Measurements from ENCODE around the gene GAB1. TPM values are rescaled to one million over a fixed set of nuclear protein-coding genes. Genes with fewer than 3 reads are reported as not detected.
A peak's percentile ranks its signal among the peaks of the same experiment; 100 is the strongest.

GAB1 gene
- total RNA-seq, 1 donor, result 20.6 TPM

- no peaks in the 10 kb centered on the region for H3K27me3 ChIP-seq (ENCODE audit: insufficient read depth, low read length)
- peaks cover 63% of the 10 kb centered on the region for H3K79me2 ChIP-seq (ENCODE audit: insufficient read depth, low read length)
- H3K4me3 ChIP-seq (ENCODE audit: insufficient read depth, low read length), result no peak overlapping the region
- H3K4me2 ChIP-seq (ENCODE audit: insufficient read depth, low read length), result no peak overlapping the region
- no peak overlapping the region for H3K27ac ChIP-seq (ENCODE audit: low read depth, low read length)
- H2AFZ ChIP-seq (ENCODE audit: low read length), result no peak overlapping the region
- no peaks in the 10 kb centered on the region for H3K9me3 ChIP-seq (ENCODE audit: low read depth, low read length)
- no peaks in the 10 kb centered on the region for H3K36me3 ChIP-seq (ENCODE audit: insufficient read depth, low read length)
- H3K4me1 ChIP-seq (ENCODE audit: insufficient read depth, low read length), result peaks cover 11% of the 10 kb centered on the region
- no peak for TF ChIP-seq CTCF (IDR thresholded peaks at IDR 0.05; ENCODE audit: extremely low read depth, low read depth, low read length)
- no peak for DNase-seq (ENCODE audit: insufficient read length, low spot score, missing footprints)
- peaks cover 11% of the 10 kb centered on the region for H4K20me1 ChIP-seq (ENCODE audit: insufficient read depth, low read length)
Measured at GRCh38 chr4:143341186-143341755, 4.6 kb downstream of the GAB1 start.

- no peak overlapping the region for H3K27ac ChIP-seq (ENCODE audit: low read depth, low read length)
- no peak overlapping the region for H2AFZ ChIP-seq (ENCODE audit: low read length)
- peaks cover 62% of the 10 kb centered on the region for H3K79me2 ChIP-seq (ENCODE audit: insufficient read depth, low read length)
- no peak for TF ChIP-seq CTCF (IDR thresholded peaks at IDR 0.05; ENCODE audit: extremely low read depth, low read depth, low read length)
- no peak overlapping the region for H3K4me3 ChIP-seq (ENCODE audit: insufficient read depth, low read length)
- peaks cover 6% of the 10 kb centered on the region for H3K4me1 ChIP-seq (ENCODE audit: insufficient read depth, low read length)
- H3K4me2 ChIP-seq (ENCODE audit: insufficient read depth, low read length), result no peak overlapping the region
- no peaks in the 10 kb centered on the region for H3K36me3 ChIP-seq (ENCODE audit: insufficient read depth, low read length)
- no peaks in the 10 kb centered on the region for H3K27me3 ChIP-seq (ENCODE audit: insufficient read depth, low read length)
- H4K20me1 ChIP-seq (ENCODE audit: insufficient read depth, low read length), result peaks cover 5% of the 10 kb centered on the region
- H3K9me3 ChIP-seq (ENCODE audit: low read depth, low read length), result no peaks in the 10 kb centered on the region
- no peak for DNase-seq (ENCODE audit: insufficient read length, low spot score, missing footprints)
Measured at GRCh38 chr4:143343276-143343831, 6.7 kb downstream of the GAB1 start.

GRCh38 chr4:143344041-143344440, 7.4 kb downstream of the GAB1 start:
- Histone ChIP-seq H4K20me1 (ENCODE audit: insufficient read depth, low read length) (peaks cover 3% of the 10 kb centered on the region), H3K9me3 (ENCODE audit: low read depth, low read length) (no peaks in the 10 kb centered on the region), H3K4me2 (ENCODE audit: insufficient read depth, low read length) (no peak overlapping the region), H3K4me3 (ENCODE audit: insufficient read depth, low read length) (no peak overlapping the region), H2AFZ (ENCODE audit: low read length) (peak overlapping the region; percentile 8), H3K79me2 (ENCODE audit: insufficient read depth, low read length) (peaks cover 56% of the 10 kb centered on the region), H3K27ac (ENCODE audit: low read depth, low read length) (no peak overlapping the region), H3K4me1 (ENCODE audit: insufficient read depth, low read length) (peaks cover 6% of the 10 kb centered on the region), H3K27me3 (ENCODE audit: insufficient read depth, low read length) (no peaks in the 10 kb centered on the region), H3K36me3 (ENCODE audit: insufficient read depth, low read length) (no peaks in the 10 kb centered on the region)
- TF ChIP-seq CTCF (IDR thresholded peaks at IDR 0.05; ENCODE audit: extremely low read depth, low read depth, low read length), result no peak
- no peak for DNase-seq (ENCODE audit: insufficient read length, low spot score, missing footprints)

GRCh38 chr4:143344774-143345173, 8.1 kb downstream of the GAB1 start:
- peaks cover 3% of the 10 kb centered on the region for H4K20me1 ChIP-seq (ENCODE audit: insufficient read depth, low read length)
- no peak overlapping the region for H3K4me2 ChIP-seq (ENCODE audit: insufficient read depth, low read length)
- no peaks in the 10 kb centered on the region for H3K27me3 ChIP-seq (ENCODE audit: insufficient read depth, low read length)
- no peak overlapping the region for H3K27ac ChIP-seq (ENCODE audit: low read depth, low read length)
- no peaks in the 10 kb centered on the region for H3K9me3 ChIP-seq (ENCODE audit: low read depth, low read length)
- peaks cover 48% of the 10 kb centered on the region for H3K79me2 ChIP-seq (ENCODE audit: insufficient read depth, low read length)
- DNase-seq (ENCODE audit: insufficient read length, low spot score, missing footprints), result peak; percentile 71
- TF ChIP-seq CTCF (IDR thresholded peaks at IDR 0.05; ENCODE audit: extremely low read depth, low read depth, low read length), result no peak
- H3K36me3 ChIP-seq (ENCODE audit: insufficient read depth, low read length), result no peaks in the 10 kb centered on the region
- no peak overlapping the region for H2AFZ ChIP-seq (ENCODE audit: low read length)
- H3K4me3 ChIP-seq (ENCODE audit: insufficient read depth, low read length), result no peak overlapping the region
- H3K4me1 ChIP-seq (ENCODE audit: insufficient read depth, low read length), result peaks cover 6% of the 10 kb centered on the region
